ENCODE measurements around the gene PDZD8.

Gene PDZD8

DNA sequence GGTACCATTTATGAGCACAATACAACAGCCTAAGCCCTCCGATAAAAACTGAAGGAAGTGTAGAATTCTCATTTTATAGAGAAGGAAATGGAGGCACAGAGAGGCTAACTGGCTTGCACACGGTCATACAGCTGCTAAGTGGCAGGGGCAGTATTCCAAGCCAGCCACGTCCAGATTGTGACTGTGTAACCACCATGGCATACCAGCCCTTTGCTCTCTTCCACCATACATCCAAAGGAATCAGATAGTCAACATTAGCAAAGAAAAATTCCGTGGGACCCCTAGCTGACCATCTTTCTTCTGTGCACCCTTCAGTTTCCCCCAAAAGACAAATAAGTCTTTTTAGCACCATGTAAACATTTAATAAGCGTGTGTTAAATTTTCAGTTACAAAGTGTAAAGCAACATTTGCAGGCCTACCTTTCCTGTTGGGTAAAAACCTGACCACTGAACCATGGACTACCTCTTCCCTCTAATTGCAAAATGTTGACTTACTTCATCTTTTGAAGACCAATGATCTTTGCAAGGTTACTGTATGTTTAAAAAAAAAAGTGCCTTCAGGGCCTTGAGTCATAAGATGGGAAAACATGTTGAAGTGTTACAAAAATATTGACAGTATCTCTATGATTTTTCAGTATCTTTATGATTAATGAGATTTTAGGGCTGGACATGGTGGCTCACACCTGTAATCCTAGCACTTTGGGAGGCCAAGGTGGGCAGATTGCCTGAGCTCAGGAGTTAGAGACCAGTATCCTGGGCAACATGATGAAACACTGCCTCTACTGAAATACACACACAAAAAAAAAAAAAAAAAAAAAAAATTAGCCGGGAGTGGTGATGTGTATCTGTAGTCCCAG, 24.3 kb upstream of the PDZD8 start:
- ChIA-PET CTCF (interaction anchor here (1.5 kb wide), 1 partner anchor 18 kb away, joined by 3 read pairs; no protein-coding TSS in a partner anchor), POLR2A (no interaction called here)
- DNase-seq (ENCODE audit: extremely low spot score), result no peak
- TF ChIP-seq, protein P1, sequence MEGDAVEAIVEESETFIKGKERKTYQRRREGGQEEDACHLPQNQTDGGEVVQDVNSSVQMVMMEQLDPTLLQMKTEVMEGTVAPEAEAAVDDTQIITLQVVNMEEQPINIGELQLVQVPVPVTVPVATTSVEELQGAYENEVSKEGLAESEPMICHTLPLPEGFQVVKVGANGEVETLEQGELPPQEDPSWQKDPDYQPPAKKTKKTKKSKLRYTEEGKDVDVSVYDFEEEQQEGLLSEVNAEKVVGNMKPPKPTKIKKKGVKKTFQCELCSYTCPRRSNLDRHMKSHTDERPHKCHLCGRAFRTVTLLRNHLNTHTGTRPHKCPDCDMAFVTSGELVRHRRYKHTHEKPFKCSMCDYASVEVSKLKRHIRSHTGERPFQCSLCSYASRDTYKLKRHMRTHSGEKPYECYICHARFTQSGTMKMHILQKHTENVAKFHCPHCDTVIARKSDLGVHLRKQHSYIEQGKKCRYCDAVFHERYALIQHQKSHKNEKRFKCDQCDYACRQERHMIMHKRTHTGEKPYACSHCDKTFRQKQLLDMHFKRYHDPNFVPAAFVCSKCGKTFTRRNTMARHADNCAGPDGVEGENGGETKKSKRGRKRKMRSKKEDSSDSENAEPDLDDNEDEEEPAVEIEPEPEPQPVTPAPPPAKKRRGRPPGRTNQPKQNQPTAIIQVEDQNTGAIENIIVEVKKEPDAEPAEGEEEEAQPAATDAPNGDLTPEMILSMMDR (IDR thresholded peaks at IDR 0.05; ENCODE audit: control extremely low read depth, extremely low read depth, low read depth, missing control alignments), result no peak

DNA sequence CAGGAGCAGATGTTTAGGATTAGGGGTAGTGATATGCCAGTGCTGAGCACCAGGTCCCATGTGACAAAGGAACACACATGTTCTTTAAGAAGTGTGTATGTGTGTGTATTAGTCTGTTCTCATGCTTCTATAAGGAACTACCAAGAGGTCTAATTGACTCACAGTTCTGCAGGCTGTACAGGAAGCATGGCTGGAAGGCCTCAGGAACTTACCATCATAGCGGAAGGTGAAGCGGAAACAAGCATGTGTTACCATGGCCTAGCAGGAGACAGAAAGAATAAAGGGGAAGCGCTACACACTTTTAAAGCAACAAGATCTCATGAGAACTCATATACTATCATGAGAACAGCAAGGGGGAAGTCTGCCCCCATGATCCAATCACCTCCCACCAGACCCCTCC, 22.8 kb upstream of the PDZD8 start:
- no peak for DNase-seq (ENCODE audit: extremely low spot score)
- CTCF ChIA-PET, result no interaction called here
- TF ChIP-seq, protein P1 (IDR thresholded peaks at IDR 0.05; ENCODE audit: control extremely low read depth, extremely low read depth, low read depth, missing control alignments), result no peak
- POLR2A ChIA-PET, result no interaction called here

DNA sequence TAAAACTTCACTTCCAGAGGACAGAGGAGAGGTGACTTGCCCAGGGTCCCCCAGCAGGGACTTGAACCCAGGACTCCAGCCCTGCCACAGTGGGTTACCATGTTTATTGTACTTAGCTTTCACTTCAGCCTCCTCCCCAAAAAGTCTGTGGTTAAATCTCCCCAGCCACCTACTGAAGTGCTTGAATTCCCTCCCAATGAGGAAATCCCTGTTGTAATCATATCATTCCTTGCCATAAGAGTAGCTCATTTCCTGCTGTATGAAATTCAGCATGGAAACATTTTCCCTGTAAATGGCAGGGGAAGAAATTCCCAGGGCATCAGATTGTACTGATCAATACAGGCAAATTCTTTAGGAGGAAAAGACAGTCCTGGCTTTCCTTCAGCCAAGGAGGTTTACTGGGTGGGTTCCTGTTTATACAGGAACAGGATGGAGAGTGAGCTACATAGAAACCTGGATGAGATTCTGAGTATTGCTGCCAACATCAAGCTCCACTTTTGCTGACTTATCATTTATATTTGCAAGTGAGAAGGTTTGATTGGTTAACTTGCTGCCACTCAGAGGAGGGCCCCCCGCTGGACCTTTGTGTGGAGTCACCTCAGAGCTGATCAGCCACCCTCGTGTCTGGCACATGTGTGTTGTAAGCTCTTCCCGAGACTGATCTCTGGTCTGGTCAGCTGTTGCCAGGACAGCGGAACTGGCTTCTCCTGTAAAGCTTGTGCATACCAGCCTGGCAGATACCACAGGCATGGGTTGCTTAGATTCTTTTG, 16.4 kb upstream of the PDZD8 start:
- CTCF ChIA-PET, result interaction anchor here (0.9 kb wide), 2 partner anchors 12 to 51 kb away, joined by 3 read pairs; no protein-coding TSS in a partner anchor
- DNase-seq (ENCODE audit: extremely low spot score), result no peak
- TF ChIP-seq, protein P1 (IDR thresholded peaks at IDR 0.05; ENCODE audit: control extremely low read depth, extremely low read depth, low read depth, missing control alignments), result no peak
- POLR2A ChIA-PET, result no interaction called here

DNA sequence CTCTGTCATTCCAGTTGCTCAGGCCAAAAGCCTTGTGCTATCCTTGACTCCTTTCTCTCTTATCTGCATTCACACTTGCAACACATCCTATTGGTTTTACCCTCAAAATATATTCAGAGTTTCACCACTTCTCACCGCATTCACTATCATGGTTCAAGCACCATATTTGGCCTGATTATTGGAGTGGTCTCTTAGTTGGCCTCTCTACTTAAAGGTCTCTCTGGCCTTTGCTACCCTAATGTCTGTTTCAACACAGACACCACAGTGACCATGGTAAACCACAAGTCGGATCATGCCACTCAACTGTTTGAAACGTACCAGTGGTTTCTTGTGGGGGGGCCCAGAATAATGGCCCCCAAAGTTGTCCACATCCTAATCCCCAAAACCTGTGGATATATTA, 15.2 kb upstream of the PDZD8 start:
- TF ChIP-seq, protein P1 (IDR thresholded peaks at IDR 0.05; ENCODE audit: control extremely low read depth, extremely low read depth, low read depth, missing control alignments), result no peak
- ChIA-PET CTCF (no interaction called here), POLR2A (no interaction called here)
- DNase-seq (ENCODE audit: extremely low spot score), result no peak

DNA sequence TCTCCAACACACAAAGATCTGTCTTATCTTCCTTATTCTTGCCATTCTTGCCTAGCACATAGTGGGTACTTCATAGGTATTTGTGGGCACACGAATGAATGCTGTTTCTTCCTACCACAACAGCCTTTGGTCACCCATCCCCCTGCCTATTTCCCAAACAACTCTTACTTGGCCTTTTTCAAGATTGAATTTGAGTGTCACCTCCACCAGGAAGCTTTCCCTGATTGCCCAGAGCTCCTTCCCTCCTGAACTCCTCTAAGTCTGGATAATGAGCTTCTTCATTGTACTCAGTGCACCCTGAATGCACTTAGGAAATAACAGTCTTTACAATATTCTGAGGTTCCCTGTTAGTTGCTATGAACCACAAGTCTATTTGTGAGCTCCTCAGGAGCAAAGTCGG, 11.6 kb upstream of the PDZD8 start:
- POLR2A ChIA-PET, result no interaction called here
- TF ChIP-seq, protein P1 (IDR thresholded peaks at IDR 0.05; ENCODE audit: control extremely low read depth, extremely low read depth, low read depth, missing control alignments), result no peak
- DNase-seq (ENCODE audit: extremely low spot score), result no peak
- CTCF ChIA-PET, result interaction anchor here (1.0 to 3.5 kb wide), 3 partner anchors 9 to 170 kb away, joined by 3 to 9 read pairs (median 5); no protein-coding TSS in a partner anchor

DNA sequence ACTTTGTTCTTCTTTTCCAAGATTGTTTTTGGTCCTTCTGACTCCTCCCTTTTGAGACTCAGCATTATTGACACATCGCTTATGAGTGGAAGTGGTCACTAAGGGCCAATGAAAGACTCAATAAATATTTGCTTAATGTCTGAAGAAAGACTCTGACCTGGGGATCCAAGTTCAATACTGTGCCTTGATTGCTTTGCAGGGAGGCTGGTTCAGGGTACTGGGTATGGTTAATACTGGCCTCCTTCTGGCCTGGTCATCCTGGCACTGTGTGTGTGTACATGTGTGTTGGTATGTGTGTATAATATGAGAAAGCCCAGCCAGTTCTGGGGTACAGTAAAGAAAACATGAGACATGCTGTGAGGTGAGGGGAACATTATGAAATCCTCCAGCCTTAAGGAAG, 7.6 kb upstream of the PDZD8 start:
- ChIA-PET CTCF (interaction anchor here (1.6 kb wide), 1 partner anchor 166 kb away, joined by 6 read pairs; no protein-coding TSS in a partner anchor), POLR2A (no interaction called here)
- TF ChIP-seq, protein P1 (IDR thresholded peaks at IDR 0.05; ENCODE audit: control extremely low read depth, extremely low read depth, low read depth, missing control alignments), result no peak
- DNase-seq (ENCODE audit: extremely low spot score), result no peak
